MM.1S (cell line): ENCODE results near the gene CDK11B.

Experiments used
- DNase-seq: peaks from one replicate; pipeline ENCODE4 v3.0.0-alpha.2; 2015
- H2AFZ ChIP-seq: fragments of 300-600 bp; sonication (generic); 2 replicates; pipeline ENCODE4 v1.6.0; 2016; ENCODE audit warnings: antibody characterized with exemption, low read length
- H3F3A ChIP-seq: fragments of 300-600 bp; sonication (generic); 2 replicates; pipeline ENCODE4 v1.6.1; 2016; ENCODE audit warnings: mild to moderate bottlenecking, antibody characterized with exemption, low read length, moderate library complexity, mixed read lengths; ENCODE audit not compliant: insufficient read depth
- H3K27ac ChIP-seq: fragments of 300-600 bp; sonication (generic); 2 replicates; pipeline ENCODE4 v1.5.1; 2016; ENCODE audit warnings: mild to moderate bottlenecking, low read length
- H3K27me3 ChIP-seq: fragments of 300-600 bp; sonication (generic); replicated peaks from 2 replicates; pipeline ENCODE4 v1.6.0; 2016; ENCODE audit warnings: low read length; ENCODE audit not compliant: insufficient read depth
- H3K36me3 ChIP-seq: fragments of 300-600 bp; sonication (generic); replicated peaks from 2 replicates; pipeline ENCODE4 v1.6.1; 2016; ENCODE audit warnings: mild to moderate bottlenecking, low read length, mixed read lengths; ENCODE audit not compliant: insufficient read depth
- H3K4me1 ChIP-seq: fragments of 300-600 bp; sonication (generic); 2 replicates; pipeline ENCODE4 v1.6.1; 2016; ENCODE audit warnings: low read length, mixed read lengths
- H3K4me2 ChIP-seq: fragments of 300-600 bp; sonication (generic); 2 replicates; pipeline ENCODE4 v1.6.0; 2016; ENCODE audit warnings: low read depth, low read length
- H3K4me3 ChIP-seq: fragments of 300-600 bp; sonication (generic); 2 replicates; pipeline ENCODE4 v1.5.1; 2016; ENCODE audit warnings: low read length, mixed read lengths
- H3K79me2 ChIP-seq: fragments of 300-600 bp; sonication (generic); 2 replicates; pipeline ENCODE4 v1.6.1; 2016; ENCODE audit warnings: mixed run types, low read length, mixed read lengths
- H3K9ac ChIP-seq: fragments of 300-600 bp; sonication (generic); 2 replicates; pipeline ENCODE4 v1.6.1; 2016; ENCODE audit warnings: low read length, mixed read lengths
- H3K9me2 ChIP-seq: fragments of 300-600 bp; sonication (generic); replicated peaks from 2 replicates; pipeline ENCODE4 v1.6.1; 2016; ENCODE audit warnings: mild to moderate bottlenecking, low read length, mixed read lengths; ENCODE audit not compliant: insufficient read depth
- H3K9me3 ChIP-seq: fragments of 300-600 bp; sonication (generic); replicated peaks from 2 replicates; pipeline ENCODE4 v1.6.1; 2016; ENCODE audit warnings: mild to moderate bottlenecking, low read length, mixed read lengths; ENCODE audit not compliant: insufficient read depth
- H4K20me1 ChIP-seq: fragments of 300-600 bp; sonication (generic); 2 replicates; pipeline ENCODE4 v1.6.1; 2016; ENCODE audit warnings: mild to moderate bottlenecking, low read length, moderate library complexity, mixed read lengths; ENCODE audit not compliant: insufficient read depth
- EZH2phosphoT487 ChIP-seq: fragments of 300-600 bp; sonication (generic); IDR thresholded peaks from 2 replicates; pipeline ENCODE4 v1.6.1; 2018; ENCODE audit warnings: antibody characterized with exemption, low read length

CDK11B gene

DNA sequence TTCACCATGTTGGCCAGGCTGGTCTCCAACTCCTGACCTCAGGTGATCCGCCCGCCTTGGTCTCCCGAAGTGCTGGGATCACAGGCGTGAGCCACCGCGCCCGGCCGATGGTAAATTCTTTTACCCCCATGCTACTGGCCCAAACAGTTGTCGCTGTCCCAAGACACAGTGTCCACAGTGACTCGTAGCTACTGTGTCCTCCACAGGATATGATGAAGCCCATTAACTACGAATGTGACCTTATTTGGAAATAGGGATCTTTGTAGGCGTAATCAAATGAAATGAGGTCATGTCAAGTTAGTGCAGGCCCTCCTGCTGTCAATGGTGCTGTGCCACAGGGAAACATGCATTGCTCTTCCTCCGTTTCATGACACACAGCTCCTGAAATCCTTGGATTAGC, 67.4 kb downstream of the CDK11B start:
- Histone ChIP-seq H3K4me3 (no peak overlapping the region), H3F3A (no peaks in the 10 kb centered on the region), H2AFZ (no peak overlapping the region), H3K4me2 (no peak overlapping the region), H4K20me1 (no peaks in the 10 kb centered on the region), H3K9ac (no peak overlapping the region), H3K9me3 (no peaks in the 10 kb centered on the region), H3K4me1 (no peaks in the 10 kb centered on the region), H3K27me3 (peaks cover 72% of the 10 kb centered on the region), H3K79me2 (no peaks in the 10 kb centered on the region), H3K27ac (no peak overlapping the region), H3K36me3 (no peaks in the 10 kb centered on the region), H3K9me2 (no peaks in the 10 kb centered on the region)
- TF ChIP-seq EZH2phosphoT487: no peak
- DNase-seq: no peak
